Karpas-422 (cell line): ENCODE measurements around the gene RELB. TPM values are rescaled to one million over a fixed set of nuclear protein-coding genes. Genes with fewer than 3 reads are reported as not detected.
A peak's percentile ranks its signal among the peaks of the same experiment; 100 is the strongest.

Experiments used
- DNase-seq: peaks from one replicate; pipeline ENCODE4 v3.0.0-alpha.2; 2015
- H2AFZ ChIP-seq: fragments of 200-600 bp; sonication (generic); 2 replicates; pipeline ENCODE4 v1.6.1; 2014; ENCODE audit warnings: antibody characterized with exemption, low read length, mixed read lengths
- H3K27ac ChIP-seq: fragments of 200-600 bp; sonication (generic); 2 replicates; pipeline ENCODE4 v1.5.1; 2014; ENCODE audit warnings: mild to moderate bottlenecking, low read length, moderate library complexity
- H3K27me3 ChIP-seq: fragments of 200-600 bp; sonication (generic); 2 replicates; pipeline ENCODE4 v1.6.1; 2014; ENCODE audit warnings: low read length, mixed read lengths
- H3K36me3 ChIP-seq: fragments of 200-600 bp; sonication (generic); 2 replicates; pipeline ENCODE4 v1.6.1; 2014; ENCODE audit warnings: low read length, mixed read lengths; ENCODE audit not compliant: insufficient read depth
- H3K4me1 ChIP-seq: fragments of 200-600 bp; sonication (generic); 2 replicates; pipeline ENCODE4 v1.6.1; 2014; ENCODE audit warnings: mild to moderate bottlenecking, low read length, mixed read lengths
- H3K4me2 ChIP-seq: fragments of 200-600 bp; sonication (generic); 2 replicates; pipeline ENCODE4 v1.6.1; 2014; ENCODE audit warnings: low read length, low read depth, mild to moderate bottlenecking; ENCODE audit not compliant: poor library complexity, severe bottlenecking
- H3K4me3 ChIP-seq: fragments of 200-600 bp; sonication (generic); 2 replicates; pipeline ENCODE4 v1.5.1; 2014; ENCODE audit warnings: mild to moderate bottlenecking, antibody characterized with exemption, low read length, mixed read lengths
- H3K79me2 ChIP-seq: fragments of 200-600 bp; sonication (generic); 2 replicates; pipeline ENCODE4 v1.6.1; 2014; ENCODE audit warnings: mild to moderate bottlenecking, low read length, mixed read lengths
- H3K9ac ChIP-seq: fragments of 200-600 bp; sonication (generic); 2 replicates; pipeline ENCODE4 v1.6.0; 2014; ENCODE audit warnings: low read length
- H3K9me2 ChIP-seq: fragments of 200-600 bp; sonication (generic), shearing (Covaris generic); replicated peaks from 2 replicates; pipeline ENCODE4 v1.6.0; 2014; ENCODE audit warnings: mild to moderate bottlenecking, low read length, moderate library complexity; ENCODE audit not compliant: insufficient read depth
- H3K9me3 ChIP-seq: fragments of 300-700, 200-600 bp; sonication (generic); 2 replicates; pipeline ENCODE4 v1.6.1; 2014; ENCODE audit warnings: low read length, mixed read lengths
- H4K20me1 ChIP-seq: fragments of 200-600 bp; sonication (generic); 2 replicates; pipeline ENCODE4 v1.6.1; 2014; ENCODE audit warnings: mild to moderate bottlenecking, antibody characterized with exemption, low read length, low read depth; ENCODE audit not compliant: insufficient read depth
- total RNA-seq: library from RNA; depleted of rRNA; stranded (reverse); fragments of >200 nt; shearing (Covaris generic); gene quantifications from 2 replicates; pipeline ENCODE4 v1.2.3, GENCODE V29; 2014; ENCODE audit warnings: low replicate concordance

The RELB gene
- total RNA-seq, 1 experiment from 2014 or later = 0.63 TPM

- H3K9me3 ChIP-seq = no peaks in the 10 kb centered on the region
- peaks cover 35% of the 10 kb centered on the region for H3K79me2 ChIP-seq
- H3K36me3 ChIP-seq = peaks cover 18% of the 10 kb centered on the region
- no peak for DNase-seq
- H3K9me2 ChIP-seq = no peaks in the 10 kb centered on the region
- H3K27ac ChIP-seq = no peak overlapping the region
- H3K4me1 ChIP-seq = peaks cover 21% of the 10 kb centered on the region
- no peak overlapping the region for H3K4me2 ChIP-seq
- peaks cover 28% of the 10 kb centered on the region for H4K20me1 ChIP-seq
- no peak overlapping the region for H2AFZ ChIP-seq
- no peak overlapping the region for H3K9ac ChIP-seq
- H3K4me3 ChIP-seq = no peak overlapping the region
- H3K27me3 ChIP-seq = no peaks in the 10 kb centered on the region
These were observed 36.3 kb downstream of the RELB start for GRCh38 chr19:45037393-45038169.

- Histone ChIP-seq H3K27me3 (no peaks in the 10 kb centered on the region), H3K79me2 (peaks cover 47% of the 10 kb centered on the region), H3K9ac (peak within 1 kb of the TSS; percentile 100), H3K4me2 (peak within 1 kb of the TSS; percentile 98), H3K9me2 (no peaks in the 10 kb centered on the region), H4K20me1 (peaks cover 32% of the 10 kb centered on the region), H3K36me3 (peaks cover 18% of the 10 kb centered on the region), H3K9me3 (no peaks in the 10 kb centered on the region), H3K27ac (peak within 1 kb of the TSS; percentile 71), H2AFZ (no peak within 1 kb of the TSS), H3K4me1 (peaks cover 21% of the 10 kb centered on the region), H3K4me3 (peak within 1 kb of the TSS; percentile 99)
- peak; percentile 95 for DNase-seq
These were observed 37.9 kb downstream of the RELB start, which contains the start of gene CLASRP for GRCh38 chr19:45038931-45039893. CLASRP (plus strand) TSS chr19:45039045; CDS start chr19:45040213, 1,168 bp downstream.

- Histone ChIP-seq H3K9ac (peak overlapping the region; percentile 100), H3K27me3 (no peaks in the 10 kb centered on the region), H3K4me1 (peaks cover 29% of the 10 kb centered on the region), H3K36me3 (peaks cover 18% of the 10 kb centered on the region), H3K4me3 (peak overlapping the region; percentile 99), H3K27ac (no peak overlapping the region), H2AFZ (no peak overlapping the region), H4K20me1 (peaks cover 32% of the 10 kb centered on the region), H3K4me2 (peak overlapping the region; percentile 98), H3K9me3 (no peaks in the 10 kb centered on the region), H3K79me2 (peaks cover 57% of the 10 kb centered on the region), H3K9me2 (no peaks in the 10 kb centered on the region)
- DNase-seq = no peak
These were observed 39.0 kb downstream of the RELB start for GRCh38 chr19:45040059-45040771.

- no peaks in the 10 kb centered on the region for H3K27me3 ChIP-seq
- peaks cover 38% of the 10 kb centered on the region for H3K4me1 ChIP-seq
- H3K79me2 ChIP-seq = peaks cover 66% of the 10 kb centered on the region
- DNase-seq = no peak
- H4K20me1 ChIP-seq = peaks cover 38% of the 10 kb centered on the region
- H3K4me3 ChIP-seq = no peak overlapping the region
- H3K9ac ChIP-seq = no peak overlapping the region
- H3K4me2 ChIP-seq = no peak overlapping the region
- H2AFZ ChIP-seq = no peak overlapping the region
- no peak overlapping the region for H3K27ac ChIP-seq
- H3K9me2 ChIP-seq = no peaks in the 10 kb centered on the region
- H3K9me3 ChIP-seq = no peaks in the 10 kb centered on the region
- H3K36me3 ChIP-seq = peaks cover 22% of the 10 kb centered on the region
These were observed 39.9 kb downstream of the RELB start for GRCh38 chr19:45041125-45041524.

GRCh38 chr19:45045671-45046353 is 44.5 kb downstream of the RELB start:
- Histone ChIP-seq H3K9me3 (no peaks in the 10 kb centered on the region), H3K36me3 (peaks cover 17% of the 10 kb centered on the region), H3K9ac (peak overlapping the region; percentile 42; the same call in 1 of the 2 replicates), H3K4me1 (peaks cover 36% of the 10 kb centered on the region), H3K27ac (no peak overlapping the region), H4K20me1 (peaks cover 45% of the 10 kb centered on the region), H3K4me3 (0 out of 2 replicates have a peak overlapping the region, but pooled peaks have one; percentile 21), H3K9me2 (no peaks in the 10 kb centered on the region), H3K4me2 (peak overlapping the region; percentile 53), H3K27me3 (no peaks in the 10 kb centered on the region), H3K79me2 (peaks cover 89% of the 10 kb centered on the region), H2AFZ (no peak overlapping the region)
- no peak for DNase-seq

- H4K20me1 ChIP-seq = peaks cover 43% of the 10 kb centered on the region
- H2AFZ ChIP-seq = no peak overlapping the region
- peak overlapping the region; percentile 84 for H3K27ac ChIP-seq
- H3K4me2 ChIP-seq = peak overlapping the region; percentile 53
- peaks cover 16% of the 10 kb centered on the region for H3K36me3 ChIP-seq
- no peak for DNase-seq
- H3K27me3 ChIP-seq = no peaks in the 10 kb centered on the region
- H3K9me2 ChIP-seq = no peaks in the 10 kb centered on the region
- H3K9me3 ChIP-seq = no peaks in the 10 kb centered on the region
- peak overlapping the region; percentile 21; the same call in 1 of the 2 replicates for H3K4me3 ChIP-seq
- H3K79me2 ChIP-seq = peaks cover 89% of the 10 kb centered on the region
- peaks cover 39% of the 10 kb centered on the region for H3K4me1 ChIP-seq
- H3K9ac ChIP-seq = peak overlapping the region; percentile 42
These were observed 45.1 kb downstream of the RELB start for GRCh38 chr19:45046355-45046754.

- Histone ChIP-seq H3K27me3 (no peaks in the 10 kb centered on the region), H2AFZ (no peak overlapping the region), H3K9ac (peak overlapping the region; percentile 42), H3K9me2 (no peaks in the 10 kb centered on the region), H3K4me2 (peak overlapping the region; percentile 53), H3K9me3 (no peaks in the 10 kb centered on the region), H3K79me2 (peaks cover 85% of the 10 kb centered on the region), H3K36me3 (peaks cover 8% of the 10 kb centered on the region), H3K4me3 (peak overlapping the region; percentile 21; the same call in 1 of the 2 replicates), H3K27ac (peak overlapping the region; percentile 84), H4K20me1 (peaks cover 35% of the 10 kb centered on the region), H3K4me1 (peaks cover 45% of the 10 kb centered on the region)
- peak; percentile 77 for DNase-seq
These were observed 46.0 kb downstream of the RELB start for GRCh38 chr19:45047188-45047797.
